Right atrium auricular region (tissue), 2 donors: ENCODE measurements around the gene RAC2. TPM values are rescaled to one million over a fixed set of nuclear protein-coding genes. Genes with fewer than 3 reads are reported as not detected.

Experiments used
- DNase-seq: peaks from one replicate; pipeline ENCODE4 v3.0.0-alpha.2; 2019; ENCODE audit warnings: low spot score
- H3K27ac ChIP-seq, 2 donors: fragments of 200-600 bp; sonication (generic); 1 replicate in 1 of 2; 2 replicates in 1 of 2; pipeline ENCODE4 v1.5.1; 2016 to 2019
- H3K27me3 ChIP-seq, 2 donors: fragments of 200-600 bp; sonication (generic); one replicate each; pipeline versions ENCODE4 v1.5.1 to v1.6.0; 2017 to 2019
- H3K36me3 ChIP-seq: fragments of 200-600 bp; sonication (generic); one replicate; pipeline ENCODE4 v1.5.1; 2016
- H3K4me1 ChIP-seq, 2 donors: fragments of 200-600 bp; sonication (generic); one replicate each; pipeline versions ENCODE4 v1.5.1 to v1.6.0; 2017 to 2019
- H3K4me3 ChIP-seq, 2 donors: fragments of 200-600 bp; sonication (generic); 1 replicate in 1 of 2; 2 replicates in 1 of 2; pipeline ENCODE4 v1.5.1; 2017 to 2019; ENCODE audit warnings: mild to moderate bottlenecking in 1 of 2, moderate library complexity in 1 of 2
- H3K9me3 ChIP-seq, 2 donors: fragments of 200-600 bp; sonication (generic); one replicate each; pipeline ENCODE4 v1.5.1; 2019
- total RNA-seq, 2 donors: library from RNA; depleted of rRNA; stranded (reverse); fragments of >200 nt; gene quantifications; one replicate each; pipeline ENCODE4 v1.1.0, GENCODE V29; 2016
- TF ChIP-seq, protein P1 (sequence below), 2 donors: fragments of 200-600 bp; sonication (generic); IDR thresholded peaks; one replicate each; pipeline ENCODE4 v1.5.1; 2019; ENCODE audit warnings: antibody characterized with exemption in 2 of 2

Gene RAC2
- total RNA-seq, 2 donors from 2014 or later, result 2.9 to 10.3 TPM

DNA sequence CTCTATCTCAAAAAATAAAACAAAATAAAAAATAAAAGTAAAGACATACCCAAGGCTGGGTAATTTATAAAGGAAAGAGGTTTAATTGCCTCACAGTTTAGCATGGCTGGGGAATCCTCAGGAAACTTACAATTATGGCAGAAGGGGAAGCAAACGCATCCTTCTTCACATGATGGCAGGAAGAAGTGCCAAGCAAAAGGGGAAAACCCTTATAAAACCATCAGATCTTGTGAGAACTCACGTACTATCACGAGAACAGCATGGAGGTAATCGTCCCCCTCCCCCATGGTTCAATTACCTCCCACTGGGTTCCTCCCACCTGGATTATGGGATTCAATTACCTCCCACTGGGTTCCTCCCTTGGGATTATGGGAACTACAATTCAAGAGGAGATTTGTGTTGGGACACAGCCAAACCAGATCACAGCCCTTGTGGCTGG is 23.5 kb downstream of the RAC2 start:
- Histone ChIP-seq H3K36me3 (no peaks in the 10 kb centered on the region), H3K27ac (no peak overlapping the region)

DNA sequence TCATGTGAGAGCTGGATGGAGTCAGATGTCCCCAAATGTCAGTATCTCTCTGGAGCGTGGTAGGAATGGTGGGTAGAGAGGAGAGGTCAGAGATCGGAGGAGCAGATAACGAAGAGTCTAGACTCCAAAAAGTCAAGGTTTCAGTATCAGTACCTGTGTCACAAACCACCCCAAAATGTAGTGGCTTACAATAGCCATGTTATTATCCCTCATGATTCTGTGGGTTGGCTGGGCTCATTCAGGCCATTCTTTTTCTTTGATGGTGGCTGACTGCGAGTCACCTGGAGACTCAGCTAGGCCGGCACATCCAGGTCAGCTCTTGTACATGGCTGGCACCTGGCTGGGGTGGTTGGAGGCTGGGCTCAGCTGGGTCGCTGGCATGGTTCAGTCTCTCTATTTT is 24.5 kb downstream of the RAC2 start:
- H3K27me3 ChIP-seq, result no peaks in the 10 kb centered on the region
- no peak overlapping the region for H3K27ac ChIP-seq
- H3K4me3 ChIP-seq, result no peak overlapping the region
- H3K4me1 ChIP-seq, result no peaks in the 10 kb centered on the region
- TF ChIP-seq, protein P1, sequence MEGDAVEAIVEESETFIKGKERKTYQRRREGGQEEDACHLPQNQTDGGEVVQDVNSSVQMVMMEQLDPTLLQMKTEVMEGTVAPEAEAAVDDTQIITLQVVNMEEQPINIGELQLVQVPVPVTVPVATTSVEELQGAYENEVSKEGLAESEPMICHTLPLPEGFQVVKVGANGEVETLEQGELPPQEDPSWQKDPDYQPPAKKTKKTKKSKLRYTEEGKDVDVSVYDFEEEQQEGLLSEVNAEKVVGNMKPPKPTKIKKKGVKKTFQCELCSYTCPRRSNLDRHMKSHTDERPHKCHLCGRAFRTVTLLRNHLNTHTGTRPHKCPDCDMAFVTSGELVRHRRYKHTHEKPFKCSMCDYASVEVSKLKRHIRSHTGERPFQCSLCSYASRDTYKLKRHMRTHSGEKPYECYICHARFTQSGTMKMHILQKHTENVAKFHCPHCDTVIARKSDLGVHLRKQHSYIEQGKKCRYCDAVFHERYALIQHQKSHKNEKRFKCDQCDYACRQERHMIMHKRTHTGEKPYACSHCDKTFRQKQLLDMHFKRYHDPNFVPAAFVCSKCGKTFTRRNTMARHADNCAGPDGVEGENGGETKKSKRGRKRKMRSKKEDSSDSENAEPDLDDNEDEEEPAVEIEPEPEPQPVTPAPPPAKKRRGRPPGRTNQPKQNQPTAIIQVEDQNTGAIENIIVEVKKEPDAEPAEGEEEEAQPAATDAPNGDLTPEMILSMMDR (IDR thresholded peaks at IDR 0.05), result no peak
- H3K9me3 ChIP-seq, result no peaks in the 10 kb centered on the region
- H3K36me3 ChIP-seq, result no peaks in the 10 kb centered on the region
- no peak for DNase-seq

More for the DNA sequence above, 23.5 kb downstream of the RAC2 start:
- no peaks in the 10 kb centered on the region for H3K9me3 ChIP-seq
- TF ChIP-seq, protein P1 (IDR thresholded peaks at IDR 0.05), result no peak
- no peaks in the 10 kb centered on the region for H3K4me1 ChIP-seq
- no peak for DNase-seq
- H3K27me3 ChIP-seq, result no peaks in the 10 kb centered on the region
- no peak overlapping the region for H3K4me3 ChIP-seq

DNA sequence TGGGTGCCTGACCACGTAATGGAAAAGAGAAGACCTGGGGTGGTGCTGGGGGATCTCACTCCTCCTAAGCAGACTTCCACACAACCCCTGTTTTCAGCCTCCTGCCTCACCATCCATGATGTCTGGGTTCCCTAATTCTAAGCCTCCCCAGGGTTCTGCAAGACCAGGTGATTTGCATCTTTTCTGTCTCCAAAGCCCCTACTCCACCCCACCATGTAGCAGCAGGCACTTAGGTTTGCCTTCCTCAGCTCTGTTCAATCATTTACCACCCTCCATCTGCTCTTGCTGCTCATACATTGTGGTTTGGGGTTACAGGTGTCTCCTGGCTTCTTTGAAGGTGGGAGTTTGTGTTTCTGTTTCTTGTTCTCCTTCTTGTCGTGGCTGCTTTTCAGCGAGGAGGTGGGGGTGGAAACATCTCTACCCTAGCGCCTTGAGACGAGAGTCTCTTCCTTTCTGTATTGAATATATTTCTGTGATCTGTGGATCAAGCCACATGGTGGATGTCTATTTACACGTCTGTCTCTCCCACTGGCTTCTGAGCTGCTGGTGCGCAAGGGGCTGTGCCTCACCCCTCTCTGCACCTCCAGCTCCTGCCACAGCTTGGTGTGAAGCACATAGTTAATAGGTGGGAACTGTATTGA is 25.2 kb downstream of the RAC2 start:
- TF ChIP-seq, protein P1 (IDR thresholded peaks at IDR 0.05), result no peak
- H3K27ac ChIP-seq, result no peak overlapping the region

DNA sequence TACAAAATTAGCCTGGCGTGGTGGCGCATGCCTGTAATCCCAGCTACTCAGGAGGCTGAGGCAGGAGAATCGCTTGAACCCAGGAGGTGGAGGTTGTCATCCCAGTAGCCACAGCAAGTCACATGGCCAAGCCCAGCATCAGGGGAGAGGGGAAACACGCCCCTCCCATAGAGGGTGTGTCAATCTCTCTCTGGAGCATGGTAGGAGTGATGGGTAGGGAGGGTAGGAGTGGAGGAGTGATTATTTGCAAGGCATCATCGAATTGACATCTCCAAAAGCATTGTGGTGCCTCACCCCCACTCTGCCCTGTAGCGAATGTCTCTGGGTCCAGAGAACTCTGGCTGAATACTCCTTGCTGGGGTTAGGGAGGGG is 25.7 kb downstream of the RAC2 start:
- Histone ChIP-seq H3K27ac (no peak overlapping the region), H3K4me3 (no peak overlapping the region), H3K9me3 (no peaks in the 10 kb centered on the region), H3K27me3 (no peaks in the 10 kb centered on the region), H3K36me3 (no peaks in the 10 kb centered on the region), H3K4me1 (no peaks in the 10 kb centered on the region)
- TF ChIP-seq, protein P1 (IDR thresholded peaks at IDR 0.05), result no peak
- no peak for DNase-seq

More for the DNA sequence above, 25.2 kb downstream of the RAC2 start:
- no peaks in the 10 kb centered on the region for H3K4me1 ChIP-seq
- H3K36me3 ChIP-seq, result no peaks in the 10 kb centered on the region
- no peaks in the 10 kb centered on the region for H3K27me3 ChIP-seq
- DNase-seq, result no peak
- H3K9me3 ChIP-seq, result no peaks in the 10 kb centered on the region
- no peak overlapping the region for H3K4me3 ChIP-seq

DNA sequence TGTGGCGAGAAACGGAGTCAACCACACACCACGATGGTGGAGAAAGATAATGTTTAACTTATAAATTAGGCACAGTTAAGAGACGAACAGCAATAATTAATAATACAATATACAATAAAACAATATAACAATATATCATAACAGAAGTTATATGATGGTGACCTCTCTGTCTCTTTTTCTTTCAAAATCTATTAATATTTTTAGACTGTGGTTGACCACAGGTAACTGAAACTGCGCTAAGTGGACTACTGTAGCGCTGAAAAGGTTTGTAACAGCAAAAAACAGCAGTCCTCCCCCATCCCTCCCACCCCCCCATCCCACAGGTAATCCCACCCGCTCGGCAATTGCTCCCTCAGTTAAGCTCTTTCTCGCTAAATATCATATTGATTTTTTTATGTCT is 28.2 kb downstream of the RAC2 start:
- no peaks in the 10 kb centered on the region for H3K27me3 ChIP-seq
- no peak overlapping the region for H3K27ac ChIP-seq
- H3K4me1 ChIP-seq, result peaks cover 0 to 5% of the 10 kb centered on the region in 2 donors
- no peak overlapping the region for H3K4me3 ChIP-seq
- no peak for DNase-seq
- no peaks in the 10 kb centered on the region for H3K36me3 ChIP-seq
- TF ChIP-seq, protein P1 (IDR thresholded peaks at IDR 0.05), result no peak
- no peaks in the 10 kb centered on the region for H3K9me3 ChIP-seq

DNA sequence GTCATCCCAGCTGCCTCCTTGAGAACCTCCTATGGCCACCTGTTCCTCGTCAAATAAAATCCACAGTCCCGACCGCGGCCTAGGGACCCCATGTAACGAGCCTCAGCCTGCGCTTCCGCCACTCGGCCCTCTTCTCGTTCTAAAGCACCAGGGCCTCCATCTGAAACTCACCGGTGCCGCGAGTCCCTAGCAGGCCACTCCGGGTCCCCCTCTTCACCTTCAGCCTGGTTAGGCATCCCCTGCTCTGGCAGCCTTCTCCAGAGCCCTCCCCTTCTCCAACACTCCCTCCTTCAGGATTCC is 29.4 kb downstream of the RAC2 start:
- TF ChIP-seq, protein P1 (IDR thresholded peaks at IDR 0.05), result no peak
- Histone ChIP-seq H3K27me3 (no peaks in the 10 kb centered on the region), H3K27ac (no peak overlapping the region), H3K36me3 (no peaks in the 10 kb centered on the region), H3K4me3 (no peak overlapping the region), H3K9me3 (no peaks in the 10 kb centered on the region), H3K4me1 (peaks cover 0 to 5% of the 10 kb centered on the region in 2 donors)
- DNase-seq, result no peak
